PFSK-1 (cell line): ENCODE data around the gene CASQ2.

ENCODE experiments used
- FOXP2 ChIP-seq: optimal IDR thresholded peaks from 2 replicates; pipeline ENCODE3; 2011; ENCODE audit warnings: borderline replicate concordance, control low read depth, inconsistent platforms; ENCODE audit not compliant: insufficient read depth; ENCODE audit errors: extremely low read length, extremely low read depth
- POLR2AphosphoS5 ChIP-seq: IDR thresholded peaks from 2 replicates; pipeline ENCODE4 v1.6.1; 2012; ENCODE audit warnings: low read depth, mild to moderate bottlenecking, control low read depth, low read length, moderate library complexity
- REST ChIP-seq, 2 experiments: IDR thresholded peaks; 2 replicates each; pipeline versions ENCODE4 v1.6.1 to v1.8.0; 2011 to 2012; ENCODE audit warnings: low read depth in 2 of 2, low read length in 2 of 2, control low read depth in 1 of 2, inconsistent platforms in 1 of 2, mild to moderate bottlenecking in 1 of 2, moderate library complexity in 1 of 2; ENCODE audit not compliant: insufficient read depth in 1 of 2
- SIN3A ChIP-seq: IDR thresholded peaks from 2 replicates; pipeline ENCODE4 v1.6.1; 2012; ENCODE audit warnings: mild to moderate bottlenecking, low read length, moderate library complexity, borderline replicate concordance; ENCODE audit not compliant: insufficient read depth
- TAF1 ChIP-seq: IDR thresholded peaks from 2 replicates; pipeline ENCODE4 v1.6.1; 2012; ENCODE audit warnings: low read length, control low read depth, borderline replicate concordance; ENCODE audit not compliant: insufficient read depth

The CASQ2 gene

DNA sequence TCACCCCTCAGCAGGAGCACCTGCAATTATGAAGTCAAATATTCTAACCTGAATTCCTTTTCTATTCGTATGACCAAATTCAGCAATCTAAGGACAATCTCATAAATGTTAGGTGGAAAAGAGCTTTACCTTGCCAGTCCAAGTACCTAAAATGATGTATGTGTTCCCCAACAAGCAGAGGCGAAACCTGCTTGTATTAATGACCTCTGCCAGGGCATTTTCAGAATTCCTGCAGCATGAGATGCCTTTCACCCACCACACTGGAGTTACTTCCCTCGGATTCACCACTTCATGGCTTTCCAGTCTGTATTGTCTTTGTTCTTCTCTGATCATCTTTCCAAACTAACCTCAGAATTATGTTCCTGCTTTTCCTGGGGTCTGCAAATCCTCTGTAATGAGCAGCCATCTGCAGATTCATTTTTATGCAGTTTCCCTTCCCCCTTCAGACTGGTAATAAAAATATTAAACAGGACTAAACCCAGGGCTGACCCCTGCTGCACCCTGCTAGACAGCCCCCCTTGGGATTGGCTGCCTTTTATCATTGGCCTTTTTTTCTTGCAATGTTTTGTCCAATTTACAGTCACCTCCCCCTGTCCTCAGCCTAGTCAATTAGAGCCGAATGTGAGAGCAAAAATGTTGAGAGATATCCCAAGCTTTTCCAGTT, 26.6 kb upstream of the CASQ2 start:
- TF ChIP-seq FOXP2 (no peak), SIN3A (no peak), POLR2AphosphoS5 (no peak), TAF1 (no peak), REST (IDR thresholded peaks at IDR 0.05; ENCODE audit: insufficient read depth in 1 of 2, low read depth in 2 of 2, low read length in 2 of 2) (no peak)

GRCh38 chr1:115793162-115793561, 24.6 kb upstream of the CASQ2 start:
- no peak for TF ChIP-seq REST (IDR thresholded peaks at IDR 0.05; ENCODE audit: insufficient read depth in 1 of 2, low read depth in 2 of 2, low read length in 2 of 2)
- no peak for TF ChIP-seq POLR2AphosphoS5
- no peak for TF ChIP-seq SIN3A
- no peak for TF ChIP-seq TAF1
- no peak for TF ChIP-seq FOXP2

DNA sequence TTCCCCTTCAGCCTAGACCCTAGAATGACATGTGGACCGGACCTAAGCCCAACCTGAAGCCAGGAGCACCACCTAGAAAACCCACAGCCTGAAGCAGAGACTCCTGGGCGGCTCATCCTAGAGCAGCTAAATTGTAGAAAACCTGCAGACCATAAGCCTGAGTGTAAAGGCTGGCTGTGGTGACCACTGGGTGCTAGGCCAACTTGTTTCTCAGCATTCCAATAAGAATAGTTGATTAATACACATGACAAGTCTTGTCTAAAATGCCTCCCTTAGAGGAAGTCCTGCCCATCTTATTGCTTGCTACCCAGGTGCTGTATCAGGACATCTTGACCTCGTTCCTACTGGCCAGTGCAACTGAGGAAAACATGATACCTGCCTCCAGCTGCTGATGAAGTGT, 23.3 kb upstream of the CASQ2 start:
- TF ChIP-seq FOXP2 (no peak), SIN3A (no peak), REST (IDR thresholded peaks at IDR 0.05; ENCODE audit: insufficient read depth in 1 of 2, low read depth in 2 of 2, low read length in 2 of 2) (no peak), TAF1 (no peak), POLR2AphosphoS5 (no peak)

DNA sequence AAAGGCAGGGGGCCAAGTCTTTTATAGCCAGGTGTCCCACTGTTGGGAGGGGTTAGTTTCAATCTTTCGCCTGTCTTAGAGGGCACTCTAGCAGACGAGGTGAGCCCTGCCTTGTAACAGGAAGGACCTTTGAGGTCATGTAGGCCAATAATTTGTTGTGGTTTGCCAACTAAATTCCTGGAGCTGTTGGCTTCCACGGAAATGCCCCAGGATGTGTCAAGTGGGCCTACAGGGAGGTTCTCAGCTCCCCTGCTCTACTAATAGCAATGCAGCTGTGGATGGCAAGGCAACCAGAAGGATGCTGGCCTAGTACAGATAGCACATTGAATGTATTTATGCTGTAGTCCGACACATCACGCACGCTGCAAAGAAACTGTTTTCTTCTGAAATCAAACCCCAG, 22.3 kb upstream of the CASQ2 start:
- TF ChIP-seq POLR2AphosphoS5 (no peak), FOXP2 (no peak), REST (IDR thresholded peaks at IDR 0.05; ENCODE audit: insufficient read depth in 1 of 2, low read depth in 2 of 2, low read length in 2 of 2) (no peak), SIN3A (no peak), TAF1 (no peak)

DNA sequence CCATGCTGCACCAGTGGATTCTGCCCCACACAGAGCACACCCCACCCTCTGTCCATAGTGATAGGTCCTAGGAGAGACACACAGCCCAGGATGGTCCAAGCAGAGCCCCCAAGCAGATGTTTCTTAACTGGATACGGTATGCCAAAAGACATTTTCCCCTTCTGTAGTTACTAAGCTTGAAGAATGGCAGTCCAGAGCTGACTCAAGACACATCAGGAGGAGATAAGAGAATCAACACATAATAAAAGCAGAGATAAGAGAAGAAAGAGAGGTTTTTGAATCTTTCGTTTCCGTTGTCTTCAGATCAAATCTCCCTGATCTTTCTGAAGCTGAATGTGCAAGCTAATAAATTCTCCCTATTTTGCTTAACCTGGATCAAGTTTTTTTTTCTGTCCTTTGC, 21.8 kb upstream of the CASQ2 start:
- no peak for TF ChIP-seq TAF1
- TF ChIP-seq POLR2AphosphoS5 = no peak
- no peak for TF ChIP-seq FOXP2
- TF ChIP-seq SIN3A = no peak
- TF ChIP-seq REST (IDR thresholded peaks at IDR 0.05; ENCODE audit: insufficient read depth in 1 of 2, low read depth in 2 of 2, low read length in 2 of 2) = no peak
